ENCODE data around the gene TACSTD2. TPM values are rescaled to one million over a fixed set of nuclear protein-coding genes. Genes with fewer than 3 reads are reported as not detected.
"Not testable (repeated sequence)": the region's sequence is repeated elsewhere in the genome, so short reads cannot be mapped to it uniquely, and the experiment has no call there.

Gene TACSTD2
- total RNA-seq, 1 donor from 2014 or later: not detected

DNA sequence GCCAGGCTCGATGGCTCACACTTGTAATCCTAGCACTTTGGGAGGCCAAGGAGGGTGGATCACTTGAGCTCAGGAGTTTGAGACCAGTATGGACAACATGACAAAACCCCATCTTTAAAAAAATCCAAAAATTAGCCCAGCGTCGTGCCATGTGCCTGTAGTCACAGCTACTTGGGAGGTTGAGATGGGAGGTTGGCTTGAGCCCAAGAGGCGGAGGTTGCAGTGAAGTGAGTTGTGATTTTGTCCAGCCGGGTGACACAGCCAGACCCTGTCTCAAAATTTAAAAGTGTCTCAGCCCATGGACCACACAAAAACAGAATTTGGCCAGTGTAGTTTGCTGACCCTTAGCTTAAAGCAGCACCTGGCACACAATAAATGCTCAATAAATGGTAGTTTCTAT, 11.3 kb upstream of the TACSTD2 start:
- no peak for DNase-seq (ENCODE audit: low read depth)

- DNase-seq (ENCODE audit: low read depth): no peak
Measured at GRCh38 chr1:58587667-58588066, 10.6 kb upstream of the TACSTD2 start.

- peak; percentile 94 for DNase-seq (ENCODE audit: low read depth)
Measured at GRCh38 chr1:58586271-58586670, 9.2 kb upstream of the TACSTD2 start.

DNA sequence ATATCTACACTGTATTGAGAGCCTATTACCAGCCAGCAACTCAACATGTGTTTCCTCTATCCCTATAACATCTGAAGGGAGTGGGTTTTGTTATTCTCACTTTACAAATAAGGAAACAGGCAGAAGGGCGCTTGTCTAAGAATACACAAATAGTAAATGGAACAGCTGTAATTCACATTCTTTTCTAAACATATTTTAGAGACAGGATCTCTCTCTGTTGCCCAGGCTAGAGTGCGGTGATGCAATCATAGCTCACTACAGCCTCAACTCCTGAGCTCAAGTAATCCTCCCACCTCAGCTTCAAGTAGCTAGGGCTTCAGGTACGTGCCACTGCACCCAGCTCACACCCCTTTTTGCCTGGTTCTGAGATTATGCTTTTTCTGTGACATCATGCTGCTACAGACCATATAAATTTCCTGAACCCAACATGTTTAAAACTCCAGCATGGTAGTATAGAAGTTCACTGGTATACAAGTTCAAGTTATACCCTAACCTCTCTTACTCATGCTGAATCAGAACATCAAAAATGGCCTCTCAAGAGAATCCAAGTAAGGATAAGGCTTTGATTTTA, 8.6 kb upstream of the TACSTD2 start:
- peak; percentile 56 for DNase-seq (ENCODE audit: low read depth)

DNA sequence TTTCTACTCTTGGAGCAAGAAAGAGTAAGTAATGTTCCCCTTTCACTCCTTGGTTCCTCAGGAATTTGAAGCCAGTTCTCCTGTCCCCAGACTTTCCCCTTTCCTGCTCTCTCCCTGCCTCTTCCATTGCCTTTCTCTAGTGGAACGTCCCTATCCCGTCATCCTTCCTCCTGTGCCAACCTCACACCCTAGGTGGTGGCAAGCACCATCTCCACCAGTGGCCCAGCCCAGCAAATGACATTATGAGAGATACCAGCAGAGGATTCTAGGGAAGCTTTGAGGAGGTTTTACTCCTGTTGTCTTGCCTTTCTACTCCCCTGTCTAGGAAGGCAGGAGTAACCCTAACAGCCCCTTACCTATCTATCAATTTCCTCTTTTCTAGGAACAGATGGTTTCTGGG, 8.1 kb upstream of the TACSTD2 start:
- DNase-seq (ENCODE audit: low read depth): peak; percentile 54

DNA sequence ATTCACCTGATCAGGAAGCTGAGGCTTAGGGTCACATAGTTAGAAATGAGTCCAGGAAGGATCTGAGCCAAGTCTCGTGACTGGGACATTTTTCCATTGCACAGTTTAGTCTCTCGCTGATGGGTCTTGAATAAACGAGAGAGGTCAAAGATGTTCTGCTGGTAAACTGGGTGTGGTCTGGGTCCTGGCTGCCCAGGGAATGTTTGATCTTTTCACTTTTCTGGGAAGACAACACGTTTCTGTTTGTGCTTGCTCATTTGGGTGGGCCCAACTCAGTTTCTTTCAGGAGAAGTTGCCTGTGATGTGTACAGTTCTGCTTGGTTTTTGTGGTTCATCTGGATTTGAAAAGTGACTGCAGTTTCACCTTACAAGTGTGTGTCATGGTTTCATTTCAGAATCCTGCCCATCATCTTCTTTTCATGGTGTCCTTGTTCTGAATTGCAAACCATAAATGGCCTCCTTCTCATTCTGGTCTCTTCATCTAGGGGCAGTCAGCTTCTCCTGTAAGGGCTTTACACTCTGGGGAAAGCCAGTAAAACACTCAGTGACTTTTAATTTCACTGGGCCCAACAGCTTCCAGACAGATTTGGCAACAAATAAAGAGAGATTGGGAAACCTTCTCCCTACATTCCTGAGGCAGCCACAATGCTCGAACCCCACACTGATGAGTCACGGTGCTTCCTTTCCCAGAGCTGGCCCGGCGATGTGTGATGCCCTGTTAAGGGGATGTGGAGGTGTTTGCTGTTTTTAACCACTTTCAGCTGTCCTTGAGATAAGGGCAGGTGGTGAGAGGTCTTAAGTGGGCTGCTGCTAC, 7.2 kb upstream of the TACSTD2 start:
- peak; percentile 96 for DNase-seq (ENCODE audit: low read depth)

DNA sequence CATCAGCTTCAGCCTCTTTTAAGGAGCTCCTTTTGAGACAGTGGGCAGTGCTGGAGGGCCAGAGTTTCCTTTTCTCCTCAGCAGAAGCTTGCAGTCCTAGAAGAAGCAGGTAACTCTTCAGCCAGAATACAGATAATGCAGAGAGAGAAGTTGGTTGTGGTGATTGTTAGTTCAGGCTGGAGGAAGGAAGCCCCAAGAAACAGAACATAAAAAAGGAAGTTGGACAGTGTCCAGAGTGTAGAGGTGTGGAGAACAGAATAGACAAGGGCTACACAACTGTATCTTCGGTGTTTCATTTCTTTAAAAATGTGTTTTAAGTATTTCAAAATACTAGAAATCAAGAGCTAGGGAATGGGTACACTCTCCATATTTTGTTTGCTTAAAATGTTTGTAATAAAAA, 6.4 kb upstream of the TACSTD2 start:
- DNase-seq (ENCODE audit: low read depth): peak; percentile 25

- not testable (repeated sequence) for DNase-seq (ENCODE audit: low read depth)
Measured at GRCh38 chr1:58582143-58582542, 5.1 kb upstream of the TACSTD2 start.

DNA sequence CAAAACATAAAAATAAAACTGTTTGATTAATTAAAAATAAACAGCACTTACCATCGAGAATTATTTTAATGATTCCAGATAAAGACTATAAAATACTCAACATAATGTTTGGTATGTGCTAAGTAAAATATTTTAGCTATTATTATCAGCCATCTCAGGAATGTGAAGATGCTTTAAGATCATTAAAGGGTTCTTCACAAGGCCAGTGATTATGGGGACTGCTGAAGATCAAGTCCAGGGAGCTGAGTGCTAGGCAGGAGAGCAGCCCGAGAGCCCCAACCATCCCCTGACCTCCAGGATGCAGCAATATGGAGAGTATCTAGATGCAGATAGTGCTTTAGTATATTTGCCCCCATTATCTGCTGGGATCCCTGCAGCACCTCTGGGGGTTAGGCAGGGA, 4.6 kb upstream of the TACSTD2 start:
- no peak for DNase-seq (ENCODE audit: low read depth)

DNA sequence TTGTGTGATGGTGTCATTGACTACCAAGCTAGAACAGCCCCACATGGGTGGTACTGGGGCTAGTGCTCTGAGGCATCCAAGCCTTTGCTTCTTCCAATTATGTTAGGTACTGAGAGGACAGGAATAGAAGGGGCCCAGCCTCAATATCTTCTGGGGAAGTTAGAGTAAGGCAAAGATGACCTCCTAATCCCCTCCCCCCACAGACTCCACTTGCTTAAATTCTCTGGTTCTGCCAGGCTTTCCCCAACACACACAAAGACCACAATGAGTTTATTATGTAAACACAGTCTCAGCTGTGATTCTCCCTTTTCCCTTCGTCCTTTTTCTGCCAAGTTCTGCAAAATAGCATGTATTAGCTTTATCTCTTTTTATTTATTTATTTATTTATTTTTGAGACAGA, 3.1 kb upstream of the TACSTD2 start:
- DNase-seq (ENCODE audit: low read depth): peak; percentile 26

- DNase-seq (ENCODE audit: low read depth): no peak
Measured at GRCh38 chr1:58577654-58578030, 590 bp upstream of the TACSTD2 start.

DNA sequence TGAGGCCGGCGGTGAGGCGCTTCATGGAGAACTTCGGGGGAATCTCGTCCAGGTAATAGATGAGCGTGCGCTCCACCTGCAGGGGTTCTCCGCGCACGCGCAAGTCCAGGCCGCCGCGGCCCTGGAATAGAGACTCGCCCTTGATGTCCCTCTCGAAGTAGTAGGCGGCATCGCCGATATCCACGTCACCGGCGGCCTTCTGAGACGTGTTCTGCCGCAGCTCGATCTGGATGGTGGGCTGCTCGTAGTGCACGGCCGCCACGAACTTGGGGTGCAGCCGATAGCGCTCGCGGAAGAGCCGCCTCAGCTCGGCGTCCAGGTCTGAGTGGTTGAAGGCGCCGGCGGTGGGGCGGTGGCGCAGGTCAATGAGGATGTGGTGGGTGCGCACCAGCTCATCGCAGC, 726 bp downstream of the TACSTD2 start:
- no peak for DNase-seq (ENCODE audit: low read depth)

- no peak for DNase-seq (ENCODE audit: low read depth)
Measured at GRCh38 chr1:58575551-58576324, 1.3 kb downstream of the TACSTD2 start.

GRCh38 chr1:58574816-58575215, 2.2 kb downstream of the TACSTD2 start:
- no peak for DNase-seq (ENCODE audit: low read depth)

- DNase-seq (ENCODE audit: low read depth): no peak
Measured at GRCh38 chr1:58573705-58574591, 3.1 kb downstream of the TACSTD2 start.

DNA sequence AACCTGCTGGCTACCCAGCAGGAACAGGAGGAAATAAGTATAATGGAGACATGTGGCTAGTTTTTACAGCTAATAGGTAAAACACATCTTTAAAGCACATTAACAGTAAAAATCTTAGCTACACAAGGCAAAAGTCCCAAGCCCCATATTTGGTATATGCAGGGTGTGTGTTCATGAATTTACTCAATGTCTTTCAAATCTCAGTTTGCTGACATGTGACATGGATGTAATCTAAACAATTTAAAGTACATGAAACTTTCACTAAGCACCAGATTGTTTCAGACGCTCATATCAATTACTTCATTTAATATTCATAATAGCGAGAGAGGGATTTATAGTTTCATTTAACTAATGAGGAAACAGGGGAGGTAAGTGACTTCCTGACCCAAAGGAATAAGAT, 3.9 kb downstream of the TACSTD2 start:
- no peak for DNase-seq (ENCODE audit: low read depth)

- DNase-seq (ENCODE audit: low read depth): no peak
Measured at GRCh38 chr1:58572690-58573089, 4.4 kb downstream of the TACSTD2 start.

- DNase-seq (ENCODE audit: low read depth): no peak
Measured at GRCh38 chr1:58571616-58572015, 5.4 kb downstream of the TACSTD2 start.

GRCh38 chr1:58570817-58571216, 6.2 kb downstream of the TACSTD2 start:
- peak; percentile 32 for DNase-seq (ENCODE audit: low read depth)

GRCh38 chr1:58570094-58570493, 7.0 kb downstream of the TACSTD2 start:
- no peak for DNase-seq (ENCODE audit: low read depth)

DNA sequence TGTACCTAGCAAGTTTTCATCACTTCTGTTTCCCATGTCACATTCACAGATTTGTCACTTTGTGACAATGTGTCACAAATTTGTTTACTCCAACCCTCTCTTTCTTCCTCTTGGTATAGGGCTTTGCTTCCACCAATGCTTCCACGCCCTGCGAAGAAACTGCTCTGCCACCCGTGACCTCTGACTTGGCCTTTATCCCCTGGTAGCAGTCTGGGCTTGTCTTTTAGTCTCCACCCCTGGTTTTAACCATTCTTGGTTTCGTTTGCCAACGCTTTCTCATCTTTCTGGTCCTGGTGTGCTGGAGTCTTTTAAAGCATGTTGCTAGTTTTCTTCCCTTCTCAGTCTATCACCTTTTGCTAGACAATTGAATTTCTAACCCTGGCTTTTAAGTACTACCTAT, 8.1 kb downstream of the TACSTD2 start:
- no peak for DNase-seq (ENCODE audit: low read depth)
